ENCODE measurements around the gene ARVCF.

The ARVCF gene

GRCh38 chr22:19986410-19987341 lies 29.9 kb downstream of the ARVCF start:
- peak; percentile 98 for DNase-seq (ENCODE audit: low spot score)

- no peak for DNase-seq (ENCODE audit: low spot score)
These were observed 30.6 kb downstream of the ARVCF start for GRCh38 chr22:19986011-19986409.

- DNase-seq (ENCODE audit: low spot score): no peak
These were observed 31.5 kb downstream of the ARVCF start for GRCh38 chr22:19984851-19985811.

- DNase-seq (ENCODE audit: low spot score): peak; percentile 89
These were observed 32.3 kb downstream of the ARVCF start for GRCh38 chr22:19984201-19984753.

- no peak for DNase-seq (ENCODE audit: low spot score)
These were observed 32.9 kb downstream of the ARVCF start for GRCh38 chr22:19983741-19984140.

- DNase-seq (ENCODE audit: low spot score): no peak
These were observed 33.5 kb downstream of the ARVCF start for GRCh38 chr22:19982991-19983578.

GRCh38 chr22:19981961-19982920 lies 34.4 kb downstream of the ARVCF start:
- no peak for DNase-seq (ENCODE audit: low spot score)

- no peak for DNase-seq (ENCODE audit: low spot score)
These were observed 35.3 kb downstream of the ARVCF start for GRCh38 chr22:19981171-19981960.

GRCh38 chr22:19980766-19981165 lies 35.9 kb downstream of the ARVCF start:
- no peak for DNase-seq (ENCODE audit: low spot score)

- no peak for DNase-seq (ENCODE audit: low spot score)
These were observed 36.7 kb downstream of the ARVCF start for GRCh38 chr22:19979712-19980493.

GRCh38 chr22:19978748-19979147 lies 37.9 kb downstream of the ARVCF start:
- DNase-seq (ENCODE audit: low spot score): no peak

GRCh38 chr22:19977296-19978243 lies 39.1 kb downstream of the ARVCF start:
- DNase-seq (ENCODE audit: low spot score): no peak

- no peak for DNase-seq (ENCODE audit: low spot score)
These were observed 40.0 kb downstream of the ARVCF start for GRCh38 chr22:19976671-19977070.

- no peak for DNase-seq (ENCODE audit: low spot score)
These were observed 41.0 kb downstream of the ARVCF start for GRCh38 chr22:19975707-19976035.

GRCh38 chr22:19974935-19975706 lies 41.5 kb downstream of the ARVCF start:
- DNase-seq (ENCODE audit: low spot score): no peak

- peak; percentile 80 for DNase-seq (ENCODE audit: low spot score)
These were observed 42.3 kb downstream of the ARVCF start for GRCh38 chr22:19974268-19974861.

Measured in AG08396 (cell line).